ENCODE data around the gene MYBPH.

MYBPH gene

GRCh38 chr1:203178083-203178482, 2.5 kb upstream of the MYBPH start:
- DNase-seq = no peak

GRCh38 chr1:203177470-203178039, 1.9 kb upstream of the MYBPH start:
- DNase-seq = no peak

GRCh38 chr1:203177036-203177405, 1.4 kb upstream of the MYBPH start:
- no peak for DNase-seq

- DNase-seq = no peak
Measured at GRCh38 chr1:203176273-203177035, 828 bp upstream of the MYBPH start.

GRCh38 chr1:203175827-203176241, 208 bp upstream of the MYBPH start:
- DNase-seq = no peak

- DNase-seq = no peak
Measured at GRCh38 chr1:203174324-203174985, 1.2 kb downstream of the MYBPH start.

GRCh38 chr1:203173566-203173965, 2.1 kb downstream of the MYBPH start:
- DNase-seq = no peak

GRCh38 chr1:203173011-203173555, 2.5 kb downstream of the MYBPH start:
- no peak for DNase-seq

- DNase-seq = no peak
Measured at GRCh38 chr1:203172184-203173010, 3.2 kb downstream of the MYBPH start.

- DNase-seq = no peak
Measured at GRCh38 chr1:203171341-203172183, 4.1 kb downstream of the MYBPH start.

GRCh38 chr1:203170625-203171330, 4.8 kb downstream of the MYBPH start:
- DNase-seq = no peak

GRCh38 chr1:203169770-203170520, 5.7 kb downstream of the MYBPH start:
- DNase-seq = no peak

- DNase-seq = no peak
Measured at GRCh38 chr1:203168991-203169390, 6.6 kb downstream of the MYBPH start.

- no peak for DNase-seq
Measured at GRCh38 chr1:203168256-203168786, 7.3 kb downstream of the MYBPH start.

- DNase-seq = no peak
Measured at GRCh38 chr1:203167913-203168200, 7.8 kb downstream of the MYBPH start.

GRCh38 chr1:203167026-203167912, 8.4 kb downstream of the MYBPH start:
- no peak for DNase-seq

- DNase-seq = no peak
Measured at GRCh38 chr1:203166192-203166940, 9.3 kb downstream of the MYBPH start.

- DNase-seq = no peak
Measured at GRCh38 chr1:203165800-203166161, 9.8 kb downstream of the MYBPH start.
